GM12878 (cell line): Measurements from ENCODE around the gene RAD51B. TPM values are rescaled to one million over a fixed set of nuclear protein-coding genes. Genes with fewer than 3 reads are reported as not detected.

Source experiments
- ATAC-seq: fragments of 200-7000 bp; cut with Tn5 transposase; 3 replicates; pipeline ENCODE4 v1.9.1; 2020; ENCODE audit warnings: mild to moderate bottlenecking, moderate library complexity
- BruUV-seq: library from RNA; stranded (reverse); fragments of 400-500 nt; replicated peaks from 2 replicates; lab custom pipeline; 2021; lab: Mats Ljungman, UMichigan
- CTCF ChIA-PET: fragments of 300-600 bp; sonication (Branson Sonifier 250); formaldehyde crosslinking; extraction: SDS; loops from one replicate; lab custom pipeline; 2021; ENCODE audit warnings: inconsistent platforms; lab: Yijun Ruan, JAX
- POLR2A ChIA-PET: fragments of 350-600 bp; formaldehyde crosslinking; extraction: SDS; loops from one replicate; lab custom pipeline; 2021; ENCODE audit warnings: inconsistent platforms; lab: Charles Lee
- RAD21 ChIA-PET: fragments of 300-600 bp; sonication (Branson Sonifier 250); formaldehyde crosslinking; loops from one replicate; lab custom pipeline; 2023; ENCODE audit warnings: antibody characterized with exemption; ENCODE audit not compliant: unreplicated experiment; lab: Charles Lee
- SMC1A ChIA-PET: fragments of 300-600 bp; sonication (Branson Sonifier 250); formaldehyde crosslinking; loops from one replicate; lab custom pipeline; 2023; ENCODE audit not compliant: unreplicated experiment, uncharacterized antibody; lab: Charles Lee
- DNase-seq: peaks from one replicate; pipeline ENCODE4 v3.0.0-alpha.2; 2011; ENCODE audit warnings: low read depth, low spot score
- FAIRE-seq: peaks from 3 replicates; lab custom pipeline; 2011; peaks lifted over from hg19 to GRCh38; lab: Jason Lieb, UNC
- H2AFZ ChIP-seq: 2 replicates; pipeline ENCODE4 v1.6.0; 2011; ENCODE audit warnings: low read depth, low read length, control low read depth; ENCODE audit not compliant: control insufficient read depth
- H3K27ac ChIP-seq: 2 replicates; pipeline ENCODE4 v1.5.1; 2011; ENCODE audit warnings: control low read depth; ENCODE audit not compliant: control insufficient read depth, insufficient read depth
- H3K27me3 ChIP-seq, 2 experiments: replicated peaks in 1 of 2; 2 replicates each; pipeline versions ENCODE4 v1.6.0 to v1.6.1; 2011; ENCODE audit warnings: low read length in 1 of 2; ENCODE audit not compliant: control insufficient read depth in 2 of 2, insufficient read depth in 2 of 2
- H3K36me3 ChIP-seq, 2 experiments: 2 replicates each; pipeline ENCODE4 v1.5.1; 2011; ENCODE audit warnings: low read length in 1 of 2; ENCODE audit not compliant: control insufficient read depth in 2 of 2, insufficient read depth in 2 of 2
- H3K4me1 ChIP-seq: 2 replicates; pipeline ENCODE4 v1.6.1; 2011; ENCODE audit warnings: mild to moderate bottlenecking, low read length, moderate library complexity, mixed read lengths; ENCODE audit not compliant: control insufficient read depth, insufficient read depth
- H3K4me2 ChIP-seq: 2 replicates; pipeline ENCODE4 v1.6.0; 2011; ENCODE audit warnings: control low read depth; ENCODE audit not compliant: control insufficient read depth, insufficient read depth
- H3K4me3 ChIP-seq: fragments of 200-600 bp; sonication (generic); 2 replicates; pipeline ENCODE4 v1.5.1; 2016
- H3K79me2 ChIP-seq: 2 replicates; pipeline ENCODE4 v1.6.0; 2011; ENCODE audit warnings: low read length; ENCODE audit not compliant: control insufficient read depth, insufficient read depth
- H3K9ac ChIP-seq: 2 replicates; pipeline ENCODE4 v1.8.0; 2011; ENCODE audit warnings: low read length, control low read depth, mixed read lengths; ENCODE audit not compliant: control insufficient read depth, insufficient read depth
- H3K9me3 ChIP-seq: replicated peaks from 3 replicates; pipeline ENCODE4 v1.5.1; 2011; ENCODE audit warnings: mild to moderate bottlenecking, low read length; ENCODE audit not compliant: control insufficient read depth, insufficient read depth
- H4K20me1 ChIP-seq: 2 replicates; pipeline ENCODE4 v1.6.0; 2011; ENCODE audit not compliant: control insufficient read depth, insufficient read depth
- CREB1 ChIP-seq: IDR thresholded peaks from 2 replicates; pipeline ENCODE4 v1.6.1; 2012; ENCODE audit warnings: low read depth, mild to moderate bottlenecking, inconsistent platforms
- EED ChIP-seq: sonication (generic); IDR thresholded peaks from 2 replicates; pipeline ENCODE4 v1.6.1; 2016; ENCODE audit warnings: antibody characterized with exemption, low read depth
- NFIC ChIP-seq: IDR thresholded peaks from 2 replicates; pipeline ENCODE4 v1.6.1; 2012; ENCODE audit warnings: low read depth, mild to moderate bottlenecking, inconsistent platforms, low read length, moderate library complexity
- PAX5 ChIP-seq: IDR thresholded peaks from 2 replicates; pipeline ENCODE4 v1.6.1; 2011; ENCODE audit warnings: low read depth, low read length, borderline replicate concordance
- SMAD5 ChIP-seq: IDR thresholded peaks from 2 replicates; pipeline ENCODE4 v1.6.1; 2016; ENCODE audit warnings: antibody characterized with exemption, low read depth
- USF2 ChIP-seq: IDR thresholded peaks from 2 replicates; pipeline ENCODE4 v1.6.1; 2011; ENCODE audit warnings: low read depth, low read length, improper control_type of control experiment, borderline replicate concordance
- ZBED1 ChIP-seq: IDR thresholded peaks from 2 replicates; pipeline ENCODE4 v1.6.1; 2016; ENCODE audit warnings: borderline replicate concordance
- WGBS: methylation state at CpG from one replicate; pipeline ENCODE4 v1.1.6; 2016; ENCODE audit warnings: low lambda C conversion rate; ENCODE audit not compliant: insufficient replicate concordance, insufficient coverage; ENCODE audit errors: missing lambda C conversion rate; 5-methylcytosine and 5-hydroxymethylcytosine counted together
- in situ Hi-C: fragments of 300-500 bp; cut with MboI; formaldehyde crosslinking; loops from 9 replicates; pipeline ENCODE4 v1.14.3; 2018; ENCODE audit warnings: mixed read lengths
- intact Hi-C: fragments of 100-400 bp; cut with micrococcal nuclease; formaldehyde crosslinking; loops from one replicate; pipeline ENCODE4 v1.14.2; 2022; ENCODE audit not compliant: unreplicated experiment
- polyA plus RNA-seq, 11 experiments: library from polyadenylated mRNA; depleted of rRNA in 4 of 11; unstranded in 6 of 11; stranded (reverse) in 5 of 11; fragments of >200 nt; fragmentation: Nextera tagmentation in 4 of 11; fragmentation: Illumina TruSeq in 1 of 11; extraction: Ambion mirVana in 4 of 11; extraction: Trizol in 1 of 11; gene quantifications; 1 replicate in 1 of 11; 2 replicates in 10 of 11; pipeline versions ENCODE4 v1.2.1 to v1.2.3, GENCODE V29; 2011 to 2016; ENCODE audit warnings: inconsistent platforms in 2 of 11, missing spikeins in 2 of 11, low read depth in 1 of 11
- total RNA-seq, 4 experiments: library from RNA; depleted of rRNA in 3 of 4; stranded (reverse); fragments of >200 nt in 3 of 4; fragmentation: Illumina TruSeq in 1 of 4; extraction: Trizol in 1 of 4; gene quantifications; 2 replicates each; pipeline versions ENCODE4 v1.2.1 to v1.2.3, GENCODE V29; 2013 to 2021

The RAD51B gene
- total and polyA plus RNA-seq, 10 of the 15 experiments (the other 5 are each of a cell fraction or from before 2014, with no cell fraction given) = 9.8 to 26.8 (median 21.3) TPM

- FAIRE-seq (no peak), ATAC-seq (no peak), DNase-seq (no peak)
- TF ChIP-seq SMAD5 (no peak), NFIC (no peak), USF2 (no peak), PAX5 (no peak), EED (no peak), CREB1 (no peak), ZBED1 (no peak)
- BruUV-seq = no TSS peak
- H3K9ac ChIP-seq = no peak overlapping the region
- no peak overlapping the region for H3K4me2 ChIP-seq
- in situ Hi-C loops = no loop called here
- H3K4me3 ChIP-seq = no peak overlapping the region
- WGBS = 94% methylated on average over 4 of the region's 4 CpGs
- ChIA-PET CTCF (interaction anchor here (0.8 to 3.0 kb wide), 23 partner anchors 9 to 961 kb away, joined by 3 to 29 read pairs (median 4); no protein-coding TSS in a partner anchor), RAD21 (interaction anchor here (0.6 to 1.9 kb wide), 5 partner anchors 44 to 961 kb away, joined by 3 to 6 read pairs (median 5); no protein-coding TSS in a partner anchor), SMC1A (interaction anchor here (0.6 to 4.3 kb wide), 21 partner anchors 9 to 961 kb away, joined by 3 to 26 read pairs (median 4); partner anchors contain the start of gene ZFYVE26), POLR2A (interaction anchor here (0.6 to 1.1 kb wide), 3 partner anchors 11 to 69 kb away, joined by 4 to 7 read pairs (median 6); no protein-coding TSS in a partner anchor)
- no peak overlapping the region for H2AFZ ChIP-seq
- no peaks in the 10 kb centered on the region for H3K27me3 ChIP-seq
- H3K79me2 ChIP-seq = no peaks in the 10 kb centered on the region
- H3K27ac ChIP-seq = no peak overlapping the region
- H4K20me1 ChIP-seq = no peaks in the 10 kb centered on the region
- peaks cover 17% of the 10 kb centered on the region for H3K4me1 ChIP-seq
- H3K36me3 ChIP-seq = no peaks in the 10 kb centered on the region
- intact Hi-C loops = no loop called here
- no peaks in the 10 kb centered on the region for H3K9me3 ChIP-seq
These were observed 63.5 kb downstream of the RAD51B start for GRCh38 chr14:67882986-67883555.
